Left ventricle myocardium inferior (tissue), 1 donor: ENCODE data around the gene FOLR2. TPM values are rescaled to one million over a fixed set of nuclear protein-coding genes. Genes with fewer than 3 reads are reported as not detected.

Source experiments
- DNase-seq: peaks from one replicate; pipeline ENCODE4 v3.0.0-alpha.2; 2020
- H3K27ac ChIP-seq: fragments of 200-600 bp; replicated peaks from 2 replicates; pipeline ENCODE4 v1.8.0; 2021
- H3K27me3 ChIP-seq: fragments of 200-600 bp; 2 replicates; pipeline ENCODE4 v1.8.0; 2021; ENCODE audit warnings: low read depth
- H3K36me3 ChIP-seq: fragments of 200-600 bp; 2 replicates; pipeline ENCODE4 v1.8.0; 2021
- H3K4me1 ChIP-seq: fragments of 200-600 bp; 2 replicates; pipeline ENCODE4 v1.8.0; 2021
- H3K4me3 ChIP-seq: fragments of 200-600 bp; 2 replicates; pipeline ENCODE4 v1.8.0; 2021; ENCODE audit warnings: mild to moderate bottlenecking, moderate library complexity
- H3K9me3 ChIP-seq: fragments of 200-600 bp; replicated peaks from 2 replicates; pipeline ENCODE4 v1.8.0; 2021
- intact Hi-C: fragments of 100-400 bp; cut with micrococcal nuclease; formaldehyde crosslinking; loops from one replicate; pipeline ENCODE4 v1.11.0; 2022
- total RNA-seq: library from RNA; stranded (reverse); fragmentation: NEBNext Ultra II Directional; extraction: Animal tissue kit (Norgen Biotek cat#: 25700); gene quantifications from one replicate; pipeline ENCODE4 v1.2.1, GENCODE V29; 2021
- TF ChIP-seq, protein P1 (sequence below): fragments of 200-600 bp; IDR thresholded peaks from 2 replicates; pipeline ENCODE4 v1.8.0; 2021; ENCODE audit warnings: antibody characterized with exemption, mild to moderate bottlenecking, borderline replicate concordance
- donor health status: DM: no; HTN: yes; CAD: no; lungs with severe emphysema.

Gene FOLR2
- total RNA-seq, 1 donor from 2014 or later = 20.9 TPM

DNA sequence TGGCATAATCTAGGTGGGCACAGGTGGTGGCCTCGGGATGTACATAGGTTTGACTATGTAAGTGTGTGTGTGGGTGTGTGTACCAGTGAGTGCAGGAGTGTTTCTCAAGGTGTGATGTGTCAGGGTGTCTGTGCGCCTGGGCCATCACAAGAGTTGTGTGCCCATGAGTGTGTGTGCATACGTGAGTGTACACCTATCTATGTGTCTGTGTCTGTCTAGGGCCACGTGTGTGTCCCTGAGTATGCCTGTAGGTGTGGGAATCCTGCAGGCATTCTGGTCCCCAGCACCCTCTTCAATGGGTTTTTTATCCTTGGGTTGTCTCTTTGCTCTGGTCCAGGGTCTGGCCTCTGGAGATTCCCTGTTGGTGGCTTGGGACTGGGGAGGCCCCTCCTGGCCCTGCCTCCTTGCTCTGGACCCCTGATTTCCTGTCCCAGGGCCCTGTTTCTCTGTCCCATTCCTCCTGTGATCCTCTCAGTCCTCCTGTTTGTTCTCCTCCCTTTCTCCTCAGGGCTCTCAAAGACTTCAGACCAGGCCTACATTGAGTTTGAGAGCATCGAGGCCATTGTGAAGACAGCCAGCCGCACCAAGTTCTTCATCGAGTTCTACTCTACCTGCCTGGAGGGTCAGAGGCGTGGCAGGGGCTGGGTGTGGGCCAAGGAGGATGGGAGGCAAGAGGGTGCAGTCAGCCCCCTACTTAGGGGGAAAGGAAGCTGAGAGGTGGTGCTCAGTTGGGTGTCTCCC lies 17.3 kb downstream of the FOLR2 start:
- TF ChIP-seq, protein P1, sequence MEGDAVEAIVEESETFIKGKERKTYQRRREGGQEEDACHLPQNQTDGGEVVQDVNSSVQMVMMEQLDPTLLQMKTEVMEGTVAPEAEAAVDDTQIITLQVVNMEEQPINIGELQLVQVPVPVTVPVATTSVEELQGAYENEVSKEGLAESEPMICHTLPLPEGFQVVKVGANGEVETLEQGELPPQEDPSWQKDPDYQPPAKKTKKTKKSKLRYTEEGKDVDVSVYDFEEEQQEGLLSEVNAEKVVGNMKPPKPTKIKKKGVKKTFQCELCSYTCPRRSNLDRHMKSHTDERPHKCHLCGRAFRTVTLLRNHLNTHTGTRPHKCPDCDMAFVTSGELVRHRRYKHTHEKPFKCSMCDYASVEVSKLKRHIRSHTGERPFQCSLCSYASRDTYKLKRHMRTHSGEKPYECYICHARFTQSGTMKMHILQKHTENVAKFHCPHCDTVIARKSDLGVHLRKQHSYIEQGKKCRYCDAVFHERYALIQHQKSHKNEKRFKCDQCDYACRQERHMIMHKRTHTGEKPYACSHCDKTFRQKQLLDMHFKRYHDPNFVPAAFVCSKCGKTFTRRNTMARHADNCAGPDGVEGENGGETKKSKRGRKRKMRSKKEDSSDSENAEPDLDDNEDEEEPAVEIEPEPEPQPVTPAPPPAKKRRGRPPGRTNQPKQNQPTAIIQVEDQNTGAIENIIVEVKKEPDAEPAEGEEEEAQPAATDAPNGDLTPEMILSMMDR = no peak
- no peak for DNase-seq
- H3K27me3 ChIP-seq = no peaks in the 10 kb centered on the region
- H3K27ac ChIP-seq = no peak overlapping the region
- peaks cover 59% of the 10 kb centered on the region for H3K4me1 ChIP-seq
- intact Hi-C loops = no loop called here
- H3K4me3 ChIP-seq = no peak overlapping the region
- H3K36me3 ChIP-seq = peaks cover 90% of the 10 kb centered on the region
- no peaks in the 10 kb centered on the region for H3K9me3 ChIP-seq

DNA sequence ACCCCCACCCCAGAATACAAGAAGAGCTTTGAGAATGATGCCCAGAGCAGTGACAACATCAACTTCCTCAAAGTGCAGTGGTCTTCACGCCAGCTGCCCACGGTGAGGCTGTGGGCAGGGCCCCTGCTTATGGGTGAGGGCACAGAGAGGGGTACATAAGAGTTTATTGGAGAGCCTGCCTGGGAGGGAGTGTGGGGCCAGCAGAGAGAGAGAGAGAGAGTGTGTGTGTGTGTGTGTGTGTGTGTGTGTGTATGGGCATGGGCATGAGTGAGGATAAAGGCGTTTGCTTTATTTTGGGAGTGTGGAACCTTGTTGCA lies 17.9 kb downstream of the FOLR2 start:
- Histone ChIP-seq H3K27me3 (no peaks in the 10 kb centered on the region), H3K36me3 (peaks cover 84% of the 10 kb centered on the region), H3K9me3 (no peaks in the 10 kb centered on the region), H3K27ac (no peak overlapping the region), H3K4me1 (peaks cover 61% of the 10 kb centered on the region), H3K4me3 (no peak overlapping the region)
- intact Hi-C loops = no loop called here
- DNase-seq = no peak
- TF ChIP-seq, protein P1 = no peak

DNA sequence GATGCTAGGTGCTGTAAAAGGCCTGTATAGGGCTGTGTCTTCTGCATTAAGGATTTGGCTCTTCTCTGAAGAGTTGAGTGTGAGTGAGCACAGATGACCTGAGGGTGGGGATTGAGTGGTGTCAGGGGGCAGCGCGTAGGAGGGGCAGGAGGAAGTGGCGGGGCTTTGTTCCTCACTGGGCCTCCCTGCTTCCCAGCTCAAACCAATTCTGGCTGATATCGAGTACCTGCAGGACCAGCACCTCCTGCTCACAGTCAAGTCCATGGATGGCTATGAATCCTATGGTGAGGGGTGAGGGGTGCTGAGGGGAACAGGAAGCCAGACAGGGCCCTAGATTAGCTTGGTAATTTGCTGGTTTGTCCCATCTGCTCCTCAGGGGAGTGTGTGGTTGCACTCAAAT lies 18.3 kb downstream of the FOLR2 start:
- TF ChIP-seq, protein P1 = no peak
- no peak for DNase-seq
- Histone ChIP-seq H3K27me3 (peaks cover under 1% of the 10 kb centered on the region), H3K36me3 (peaks cover 80% of the 10 kb centered on the region), H3K4me3 (no peak overlapping the region), H3K4me1 (peaks cover 63% of the 10 kb centered on the region), H3K27ac (no peak overlapping the region), H3K9me3 (no peaks in the 10 kb centered on the region)
- intact Hi-C loops = no loop called here

DNA sequence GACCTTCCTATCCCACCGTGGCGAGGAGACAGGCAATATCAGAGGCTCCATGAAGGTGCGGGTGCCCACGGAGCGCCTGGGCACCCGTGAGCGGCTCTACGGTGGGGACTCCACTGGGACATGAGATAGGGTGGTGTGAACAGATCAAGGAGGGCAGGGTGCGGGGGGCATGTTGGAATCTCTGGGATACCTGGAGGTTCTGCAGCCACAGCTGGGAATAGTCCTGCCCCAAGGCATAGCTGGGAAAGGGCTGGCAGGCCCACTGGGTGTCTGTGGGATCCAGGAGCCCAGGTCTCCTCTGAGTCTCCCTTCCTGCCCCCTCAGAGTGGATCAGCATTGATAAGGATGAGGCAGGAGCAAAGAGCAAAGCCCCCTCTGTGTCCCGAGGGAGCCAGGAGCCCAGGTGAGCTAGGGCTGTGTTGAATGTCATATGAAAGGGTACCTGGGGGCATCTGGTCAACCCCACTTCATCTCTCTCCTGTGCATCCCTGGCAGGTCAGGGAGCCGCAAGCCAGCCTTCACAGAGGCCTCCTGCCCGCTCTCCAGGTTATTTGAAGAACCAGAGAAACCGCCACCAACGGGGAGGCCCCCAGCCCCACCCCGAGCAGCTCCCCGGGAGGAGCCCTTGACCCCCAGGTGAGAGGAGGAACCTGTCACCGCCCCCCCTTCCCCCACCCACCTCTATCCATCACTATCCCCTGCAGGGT lies 18.9 kb downstream of the FOLR2 start:
- no peak for DNase-seq
- peaks cover 6% of the 10 kb centered on the region for H3K27me3 ChIP-seq
- H3K9me3 ChIP-seq = no peaks in the 10 kb centered on the region
- intact Hi-C loops = no loop called here
- H3K4me3 ChIP-seq = no peak overlapping the region
- H3K4me1 ChIP-seq = peaks cover 64% of the 10 kb centered on the region
- TF ChIP-seq, protein P1 = no peak
- H3K27ac ChIP-seq = no peak overlapping the region
- peaks cover 74% of the 10 kb centered on the region for H3K36me3 ChIP-seq

DNA sequence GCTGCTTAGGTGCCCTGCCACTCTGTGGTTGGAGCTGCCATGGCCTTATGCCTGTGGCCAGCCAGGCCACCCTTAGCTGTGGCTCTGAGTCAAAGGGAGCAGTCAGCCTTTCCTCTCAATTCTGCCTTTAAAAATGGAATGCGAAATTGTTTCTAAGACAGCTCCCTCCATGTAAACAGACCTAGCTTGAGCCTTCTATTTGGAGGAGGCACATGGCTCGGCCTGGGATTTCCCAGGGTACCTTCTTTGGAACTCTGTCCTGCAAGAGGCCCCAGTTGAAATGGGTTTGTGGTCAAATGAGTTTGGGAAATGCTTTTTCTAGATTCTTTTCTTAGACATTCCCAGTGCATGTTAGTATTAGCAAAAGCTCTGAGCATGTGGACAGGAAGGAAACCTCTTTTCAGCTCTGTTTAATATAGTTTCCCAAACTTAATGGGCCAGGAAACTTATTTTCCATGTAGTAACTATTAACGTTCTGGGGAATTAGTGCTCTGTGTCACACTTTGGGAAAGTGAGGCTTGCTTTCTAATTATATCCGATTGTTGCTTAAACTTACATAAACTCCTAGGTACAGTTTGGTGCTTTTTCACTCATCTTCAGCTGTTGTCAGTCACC lies 19.6 kb downstream of the FOLR2 start:
- Histone ChIP-seq H3K9me3 (no peaks in the 10 kb centered on the region), H3K36me3 (peaks cover 67% of the 10 kb centered on the region), H3K4me3 (no peak overlapping the region), H3K27ac (peak overlapping the region; percentile 19), H3K4me1 (peaks cover 64% of the 10 kb centered on the region), H3K27me3 (peaks cover 13% of the 10 kb centered on the region)
- no peak for DNase-seq
- TF ChIP-seq, protein P1 = no peak
- intact Hi-C loops = no loop called here
